K562 (cell line): Measurements from ENCODE around the gene ZDHHC14. TPM values are rescaled to one million over a fixed set of nuclear protein-coding genes. Genes with fewer than 3 reads are reported as not detected.

ENCODE experiments used
- ATAC-seq: fragments of 200-7000 bp; cut with Tn5 transposase; 3 replicates; pipeline ENCODE4 v1.9.1; 2020; ENCODE audit warnings: moderate library complexity
- BruUV-seq: library from RNA; stranded (reverse); fragments of 400-500 nt; replicated peaks from 2 replicates; lab custom pipeline; 2021; lab: Mats Ljungman, UMichigan
- CTCF ChIA-PET: fragments of 300-600 bp; formaldehyde crosslinking; extraction: SDS; loops from one replicate; lab custom pipeline; 2021; ENCODE audit warnings: low intra/inter-chr PET ratio; lab: Yijun Ruan, JAX
- POLR2A ChIA-PET: fragments of 300-600, 350-650 bp; sonication (Branson Sonifier 250); formaldehyde crosslinking; extraction: SDS; loops from one replicate; lab custom pipeline; 2021; ENCODE audit warnings: antibody characterized with exemption, inconsistent platforms; lab: Yijun Ruan, JAX
- DNase-seq, 4 experiments: peaks; one replicate each; pipeline versions ENCODE4 v3.0.0 to v3.0.0-alpha.2; 2011 to 2018; ENCODE audit warnings: low spot score in 3 of 4, mixed read lengths in 3 of 4; ENCODE audit errors: extremely low read depth in 1 of 4
- FAIRE-seq: peaks from 2 replicates; lab custom pipeline; 2011; peaks lifted over from hg19 to GRCh38; lab: Jason Lieb, UNC
- H2AFZ ChIP-seq: 2 replicates; pipeline ENCODE4 v1.6.0; 2011; ENCODE audit warnings: low read depth, low read length, control low read depth, inconsistent platforms
- H3K27ac ChIP-seq: fragments of 200-600 bp; 3 replicates; pipeline ENCODE4 v1.8.0; 2011; ENCODE audit warnings: low read depth, mild to moderate bottlenecking, control low read depth, inconsistent platforms, low read length, moderate library complexity, mixed read lengths; ENCODE audit errors: extremely low read depth
- H3K27me3 ChIP-seq, 2 experiments: fragments of 300-600 bp in 1 of 2; 2 replicates in 1 of 2; 3 replicates in 1 of 2; pipeline versions ENCODE4 v1.6.0 to v1.8.0; 2011; ENCODE audit warnings: inconsistent platforms in 2 of 2, low read length in 2 of 2, mild to moderate bottlenecking in 1 of 2, mixed read lengths in 1 of 2, moderate library complexity in 1 of 2; ENCODE audit not compliant: control insufficient read depth in 2 of 2, insufficient read depth in 2 of 2
- H3K36me3 ChIP-seq: fragments of 300-600 bp; 3 replicates; pipeline ENCODE4 v1.8.0; 2011; ENCODE audit warnings: mild to moderate bottlenecking, low read length, inconsistent platforms; ENCODE audit not compliant: control insufficient read depth, insufficient read depth
- H3K4me1 ChIP-seq, 2 experiments: fragments of 200-600 bp in 1 of 2; replicated peaks in 1 of 2; 2 replicates in 1 of 2; 3 replicates in 1 of 2; pipeline versions ENCODE4 v1.5.1 to v1.8.0; 2011; ENCODE audit warnings: inconsistent platforms in 2 of 2, low read length in 2 of 2, mild to moderate bottlenecking in 1 of 2, mixed read lengths in 1 of 2, moderate library complexity in 1 of 2; ENCODE audit not compliant: control insufficient read depth in 2 of 2, insufficient read depth in 2 of 2
- H3K4me2 ChIP-seq: 2 replicates; pipeline ENCODE4 v1.6.1; 2011; ENCODE audit warnings: low read length, control low read depth, inconsistent platforms, mixed read lengths; ENCODE audit not compliant: insufficient read depth
- H3K4me3 ChIP-seq: fragments of 200-600 bp; sonication (generic), shearing (Covaris generic); 2 replicates; pipeline ENCODE4 v1.5.1; 2016; ENCODE audit warnings: control low read depth, inconsistent platforms
- H3K79me2 ChIP-seq: fragments of 200-600 bp; 3 replicates; pipeline ENCODE4 v1.8.0; 2011; ENCODE audit warnings: low read length, inconsistent platforms; ENCODE audit not compliant: control insufficient read depth, insufficient read depth
- H3K9ac ChIP-seq, 2 experiments: 2 replicates each; pipeline versions ENCODE4 v1.6.0 to v1.6.1; 2011; ENCODE audit warnings: low read depth in 2 of 2, low read length in 2 of 2, control low read depth in 1 of 2, inconsistent platforms in 1 of 2, mild to moderate bottlenecking in 1 of 2, mixed read lengths in 1 of 2; ENCODE audit not compliant: insufficient read depth in 1 of 2
- H3K9me1 ChIP-seq: one replicate; pipeline ENCODE4 v1.6.0; 2011; ENCODE audit warnings: inconsistent platforms, mild to moderate bottlenecking, low read length, moderate library complexity; ENCODE audit not compliant: control insufficient read depth, insufficient read depth
- H3K9me3 ChIP-seq: replicated peaks from 2 replicates; pipeline ENCODE4 v1.5.1; 2011; ENCODE audit warnings: low read depth, low read length, inconsistent platforms; ENCODE audit not compliant: control insufficient read depth, insufficient read depth
- H4K20me1 ChIP-seq: replicated peaks from 2 replicates; pipeline ENCODE4 v1.6.1; 2011; ENCODE audit warnings: low read length, inconsistent platforms, mixed read lengths; ENCODE audit not compliant: control insufficient read depth, insufficient read depth
- EGR1 ChIP-seq: fragments of 450-650 bp; conservative IDR thresholded peaks from 2 replicates; pipeline ENCODE4 v1.6.1; 2017; ENCODE audit warnings: mild to moderate bottlenecking
- USF2 ChIP-seq: sonication (generic); formaldehyde crosslinking; IDR thresholded peaks from 2 replicates; pipeline ENCODE4 v1.5.0; 2020; ENCODE audit warnings: missing genetic modification reagents
- WGBS: fragments of 100-300 bp; shearing (Covaris generic); methylation state at CpG from one replicate; pipeline ENCODE4 v1.1.6; 2016; ENCODE audit warnings: low coverage, mixed read lengths; ENCODE audit not compliant: insufficient coverage; ENCODE audit errors: missing lambda C conversion rate; 5-methylcytosine and 5-hydroxymethylcytosine counted together
- in situ Hi-C: fragments of 300-500 bp; cut with MboI; formaldehyde crosslinking; loops from 4 replicates; pipeline ENCODE4 v1.15.0; 2018; ENCODE audit warnings: inconsistent platforms, mixed read lengths
- intact Hi-C: fragments of 100-400 bp; cut with micrococcal nuclease; formaldehyde crosslinking; loops from 2 replicates; pipeline ENCODE4 v1.14.2; 2022
- polyA plus RNA-seq, 8 experiments: library from polyadenylated mRNA; depleted of rRNA in 4 of 8; stranded (reverse) in 5 of 8; unstranded in 3 of 8; fragments of >200 nt; fragmentation: Nextera tagmentation in 2 of 8; fragmentation: Illumina TruSeq in 1 of 8; extraction: Ambion mirVana in 2 of 8; extraction: Trizol in 1 of 8; gene quantifications; 2 replicates each; pipeline versions ENCODE4 v1.2.1 to v1.2.3, GENCODE V29; 2011 to 2014; ENCODE audit warnings: inconsistent platforms in 1 of 8, missing spikeins in 1 of 8
- total RNA-seq, 7 experiments: library from RNA; depleted of rRNA in 6 of 7; stranded (reverse); fragments of >200 nt in 6 of 7; fragmentation: Illumina TruSeq in 2 of 7; extraction: Trizol in 2 of 7; gene quantifications; 2 replicates each; pipeline versions ENCODE4 v1.2.1 to v1.2.3, GENCODE V29; 2011 to 2021; ENCODE audit warnings: low replicate concordance in 1 of 7

ZDHHC14 gene
- total and polyA plus RNA-seq, 9 of the 15 experiments (the other 6 are each of a cell fraction or from before 2014, with no cell fraction given) = 0.92 to 23.1 (median 13.8) TPM

- FAIRE-seq (no peak), ATAC-seq (no peak), DNase-seq (no peak)
- intact Hi-C loops = no loop called here
- Histone ChIP-seq H3K4me3 (no peak overlapping the region), H3K27ac (no peak overlapping the region), H3K9ac (no peak overlapping the region), H3K27me3 (no peaks in the 10 kb centered on the region), H3K36me3 (no peaks in the 10 kb centered on the region; the same call in 2 of the 3 replicates), H3K79me2 (no peaks in the 10 kb centered on the region), H4K20me1 (no peaks in the 10 kb centered on the region), H3K9me1 (no peaks in the 10 kb centered on the region), H3K4me2 (no peak overlapping the region), H3K4me1 (peaks cover 2 to 4% of the 10 kb centered on the region in 2 experiments; a peak in 1 of 5 replicates), H3K9me3 (no peaks in the 10 kb centered on the region), H2AFZ (no peak overlapping the region)
- TF ChIP-seq EGR1 = no peak
- 0 out of 2 replicates have a peak, but pooled peaks have one; percentile 11 for TF ChIP-seq USF2 (CRISPR knock-in tag)
- in situ Hi-C loops = no loop called here
- BruUV-seq = no TSS peak
- ChIA-PET CTCF (interaction anchor here (0.7 to 4.8 kb wide), 2 partner anchors 202 to 355 kb away, joined by 6 to 56 read pairs; no protein-coding TSS in a partner anchor), POLR2A (interaction anchor here (0.9 kb wide), 1 partner anchor 51 kb away, joined by 3 read pairs; no protein-coding TSS in a partner anchor)
- 62% methylated on average over 9 of the region's 9 CpGs for WGBS
These were observed 289.6 kb downstream of the ZDHHC14 start for GRCh38 chr6:157670466-157671186.
